Lung (tissue), 12 donors: ENCODE results near the gene GLIS1. TPM values are rescaled to one million over a fixed set of nuclear protein-coding genes. Genes with fewer than 3 reads are reported as not detected.

Source experiments
- ATAC-seq: fragments of 200-7000 bp; cut with Tn5 transposase; one replicate; pipeline ENCODE4 v1.9.1; 2020; ENCODE audit warnings: moderate number of reproducible peaks; ENCODE audit not compliant: insufficient read depth, low FRiP score
- DNase-seq, 3 donors: peaks; one replicate each; pipeline ENCODE4 v3.0.0-alpha.2; 2013 to 2017
- H3K27ac ChIP-seq, 2 donors: one replicate each; pipeline ENCODE4 v1.5.1; 2013; ENCODE audit warnings: mild to moderate bottlenecking in 2 of 2, moderate library complexity in 2 of 2, control low read depth in 1 of 2, inconsistent platforms in 1 of 2, low read depth in 1 of 2, low read length in 1 of 2
- H3K27me3 ChIP-seq, 3 donors: one replicate each; pipeline ENCODE4 v1.5.1; 2013; ENCODE audit warnings: low read length in 2 of 3; ENCODE audit not compliant: control insufficient read depth in 3 of 3, insufficient read depth in 3 of 3
- H3K36me3 ChIP-seq, 4 donors: one replicate each; pipeline ENCODE4 v1.5.1; 2013; ENCODE audit warnings: low read length in 4 of 4, mild to moderate bottlenecking in 1 of 4, moderate library complexity in 1 of 4; ENCODE audit not compliant: control insufficient read depth in 4 of 4, insufficient read depth in 4 of 4
- H3K4me1 ChIP-seq, 5 donors: one replicate each; pipeline ENCODE4 v1.5.1; 2013; ENCODE audit warnings: low read length in 5 of 5, mild to moderate bottlenecking in 2 of 5, moderate library complexity in 1 of 5; ENCODE audit not compliant: control insufficient read depth in 5 of 5, insufficient read depth in 5 of 5
- H3K4me3 ChIP-seq: one replicate; pipeline ENCODE4 v1.5.1; 2013; ENCODE audit warnings: mild to moderate bottlenecking, control low read depth, moderate library complexity
- H3K9ac ChIP-seq, 2 donors: one replicate each; pipeline ENCODE4 v1.5.1; 2013; ENCODE audit warnings: low read length in 2 of 2, control low read depth in 1 of 2; ENCODE audit not compliant: insufficient read depth in 1 of 2
- H3K9me3 ChIP-seq, 4 donors: one replicate each; pipeline ENCODE4 v1.5.1; 2013; ENCODE audit warnings: low read length in 3 of 4, mild to moderate bottlenecking in 1 of 4, moderate library complexity in 1 of 4; ENCODE audit not compliant: control insufficient read depth in 4 of 4, insufficient read depth in 3 of 4
- WGBS, 2 donors: extraction: QIAGEN DNeasy Blood & Tissue Kit; methylation state at CpG; one replicate each; pipeline ENCODE4 v1.1.7; 2013; 5-methylcytosine and 5-hydroxymethylcytosine counted together
- polyA plus RNA-seq, 2 donors: library from polyadenylated mRNA; stranded (reverse); fragments of 200-250 nt; gene quantifications; one replicate each; pipeline ENCODE4 v1.2.1, GENCODE V29; 2013
- total RNA-seq, 2 donors: library from RNA; depleted of rRNA in 1 of 2; stranded (reverse); fragments of >200 nt in 1 of 2; gene quantifications; one replicate each; pipeline ENCODE4 v1.2.1, GENCODE V29; 2014 to 2021
- TF ChIP-seq, protein P1 (sequence below): IDR thresholded peaks from 2 replicates; pipeline ENCODE4 v1.5.1; 2012; ENCODE audit warnings: mild to moderate bottlenecking; ENCODE audit errors: control extremely low read depth, extremely low read depth
- donor health status: control.
- donor health status: control.
- donor health status: Bipolar disorder and iron deficiency.
- donor health status: healthy.
- donor health status: DM: yes; HTN: yes; CAD: no.

GLIS1 gene
- total and polyA plus RNA-seq, 4 donors: 0.05 to 0.18 (median 0.17) TPM; not detected in 1

DNA sequence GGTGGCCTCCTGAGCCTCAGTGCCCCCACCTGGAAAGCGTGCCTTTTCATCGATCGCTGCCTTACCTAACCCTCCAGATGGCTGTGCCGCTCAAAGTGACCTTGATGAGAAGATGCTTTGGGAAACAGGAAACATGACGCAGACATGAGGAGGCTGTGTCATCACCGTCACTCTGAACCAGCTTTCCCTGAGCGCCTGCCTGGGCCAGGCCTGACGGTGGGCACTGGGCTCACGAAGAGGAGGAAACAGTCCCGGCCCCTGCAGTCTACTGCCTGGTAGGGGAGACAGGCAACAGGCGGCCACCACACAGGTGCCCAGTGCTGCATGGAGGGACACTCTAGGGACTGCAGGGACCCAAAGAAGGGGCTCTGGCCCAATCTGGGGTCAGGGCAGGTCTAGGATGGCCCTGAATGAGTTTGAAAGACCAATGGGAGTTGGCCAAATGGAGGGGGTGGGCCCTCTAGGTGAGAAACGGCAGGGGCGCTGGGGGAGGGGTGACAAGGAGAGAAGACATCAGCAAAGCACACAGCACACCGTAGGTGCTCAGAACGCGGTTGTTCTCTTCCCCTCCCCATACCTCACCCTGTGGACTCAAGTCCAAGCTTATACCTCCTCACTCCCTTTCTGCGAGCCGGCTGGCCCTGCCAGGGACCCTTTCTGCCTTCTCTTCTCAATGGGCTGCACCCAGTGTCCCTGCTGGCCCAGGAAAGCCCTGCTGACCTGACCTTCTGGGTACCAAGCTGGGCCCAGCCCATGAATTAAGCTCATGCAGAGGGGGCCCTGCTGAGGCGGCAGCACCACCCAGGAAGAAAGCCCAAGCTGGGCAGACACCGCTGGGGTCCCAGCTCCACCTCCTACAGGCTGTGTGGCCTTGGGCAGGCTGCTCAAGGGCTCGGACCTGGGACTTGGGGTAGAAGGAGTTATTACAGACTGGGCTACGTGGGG, 44.9 kb downstream of the GLIS1 start:
- no peaks in the 10 kb centered on the region for H3K27me3 ChIP-seq
- H3K27ac ChIP-seq: no peak overlapping the region
- ATAC-seq (no peak), DNase-seq (no peak)
- no peaks in the 10 kb centered on the region for H3K36me3 ChIP-seq
- H3K4me3 ChIP-seq: no peak overlapping the region
- TF ChIP-seq, protein P1, sequence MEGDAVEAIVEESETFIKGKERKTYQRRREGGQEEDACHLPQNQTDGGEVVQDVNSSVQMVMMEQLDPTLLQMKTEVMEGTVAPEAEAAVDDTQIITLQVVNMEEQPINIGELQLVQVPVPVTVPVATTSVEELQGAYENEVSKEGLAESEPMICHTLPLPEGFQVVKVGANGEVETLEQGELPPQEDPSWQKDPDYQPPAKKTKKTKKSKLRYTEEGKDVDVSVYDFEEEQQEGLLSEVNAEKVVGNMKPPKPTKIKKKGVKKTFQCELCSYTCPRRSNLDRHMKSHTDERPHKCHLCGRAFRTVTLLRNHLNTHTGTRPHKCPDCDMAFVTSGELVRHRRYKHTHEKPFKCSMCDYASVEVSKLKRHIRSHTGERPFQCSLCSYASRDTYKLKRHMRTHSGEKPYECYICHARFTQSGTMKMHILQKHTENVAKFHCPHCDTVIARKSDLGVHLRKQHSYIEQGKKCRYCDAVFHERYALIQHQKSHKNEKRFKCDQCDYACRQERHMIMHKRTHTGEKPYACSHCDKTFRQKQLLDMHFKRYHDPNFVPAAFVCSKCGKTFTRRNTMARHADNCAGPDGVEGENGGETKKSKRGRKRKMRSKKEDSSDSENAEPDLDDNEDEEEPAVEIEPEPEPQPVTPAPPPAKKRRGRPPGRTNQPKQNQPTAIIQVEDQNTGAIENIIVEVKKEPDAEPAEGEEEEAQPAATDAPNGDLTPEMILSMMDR: no peak
- no peak overlapping the region for H3K9ac ChIP-seq
- WGBS, 2 donors: 72 to 73% methylated on average over 22 of the region's 22 CpGs
- H3K9me3 ChIP-seq: no peaks in the 10 kb centered on the region
- no peaks in the 10 kb centered on the region for H3K4me1 ChIP-seq

GRCh38 chr1:53693339-53693738, 45.6 kb downstream of the GLIS1 start:
- no peaks in the 10 kb centered on the region for H3K27me3 ChIP-seq
- ATAC-seq (no peak), DNase-seq (no peak)
- no peaks in the 10 kb centered on the region for H3K36me3 ChIP-seq
- H3K27ac ChIP-seq: no peak overlapping the region
- TF ChIP-seq, protein P1: no peak
- H3K9me3 ChIP-seq: no peaks in the 10 kb centered on the region
- no peaks in the 10 kb centered on the region for H3K4me1 ChIP-seq
- 47 to 60% methylated on average over 8 of the region's 8 CpGs for WGBS, 2 donors
- H3K9ac ChIP-seq: no peak overlapping the region
- H3K4me3 ChIP-seq: no peak overlapping the region

- no peak overlapping the region for H3K4me3 ChIP-seq
- H3K27me3 ChIP-seq: peaks cover 0 to 7% (median 0%) of the 10 kb centered on the region in 3 donors
- H3K9ac ChIP-seq: no peak overlapping the region
- DNase-seq: no peak
- no peaks in the 10 kb centered on the region for H3K36me3 ChIP-seq
- 80% methylated on average over 7 of the region's 7 CpGs for WGBS, 2 donors
- TF ChIP-seq, protein P1: no peak
- H3K4me1 ChIP-seq: no peaks in the 10 kb centered on the region
- no peak overlapping the region for H3K27ac ChIP-seq
- ATAC-seq: no peak
- no peaks in the 10 kb centered on the region for H3K9me3 ChIP-seq
Observed at GRCh38 chr1:53691326-53691725, 47.6 kb downstream of the GLIS1 start.
